Stomach (tissue), 4 donors: ENCODE data around the gene FAM163B.

Experiments used
- EP300 ChIP-seq: sonication (generic); formaldehyde crosslinking; IDR thresholded peaks from one replicate; pipeline ENCODE4 v1.6.1; 2017; ENCODE audit warnings: antibody characterized with exemption
- POLR2A ChIP-seq, 4 donors: fragments of 450-650 bp; IDR thresholded peaks; one replicate each; pipeline ENCODE4 v1.6.1; 2016; ENCODE audit warnings: antibody characterized with exemption in 4 of 4, control low read depth in 2 of 4, mild to moderate bottlenecking in 1 of 4, moderate library complexity in 1 of 4
- TF ChIP-seq, protein P1 (sequence below), 7 experiments: fragments of 450-650 bp in 4 of 7; fragments of 200-600 bp in 3 of 7; sonication (generic) in 3 of 7; IDR thresholded peaks; one replicate each; pipeline ENCODE4 v1.5.1; 2016 to 2019; ENCODE audit warnings: antibody characterized with exemption in 7 of 7, control low read depth in 2 of 7, mild to moderate bottlenecking in 1 of 7

- TF ChIP-seq, protein P1, sequence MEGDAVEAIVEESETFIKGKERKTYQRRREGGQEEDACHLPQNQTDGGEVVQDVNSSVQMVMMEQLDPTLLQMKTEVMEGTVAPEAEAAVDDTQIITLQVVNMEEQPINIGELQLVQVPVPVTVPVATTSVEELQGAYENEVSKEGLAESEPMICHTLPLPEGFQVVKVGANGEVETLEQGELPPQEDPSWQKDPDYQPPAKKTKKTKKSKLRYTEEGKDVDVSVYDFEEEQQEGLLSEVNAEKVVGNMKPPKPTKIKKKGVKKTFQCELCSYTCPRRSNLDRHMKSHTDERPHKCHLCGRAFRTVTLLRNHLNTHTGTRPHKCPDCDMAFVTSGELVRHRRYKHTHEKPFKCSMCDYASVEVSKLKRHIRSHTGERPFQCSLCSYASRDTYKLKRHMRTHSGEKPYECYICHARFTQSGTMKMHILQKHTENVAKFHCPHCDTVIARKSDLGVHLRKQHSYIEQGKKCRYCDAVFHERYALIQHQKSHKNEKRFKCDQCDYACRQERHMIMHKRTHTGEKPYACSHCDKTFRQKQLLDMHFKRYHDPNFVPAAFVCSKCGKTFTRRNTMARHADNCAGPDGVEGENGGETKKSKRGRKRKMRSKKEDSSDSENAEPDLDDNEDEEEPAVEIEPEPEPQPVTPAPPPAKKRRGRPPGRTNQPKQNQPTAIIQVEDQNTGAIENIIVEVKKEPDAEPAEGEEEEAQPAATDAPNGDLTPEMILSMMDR (IDR thresholded peaks at IDR 0.05), result no peak
- TF ChIP-seq POLR2A (IDR thresholded peaks at IDR 0.05), result no peak
- TF ChIP-seq EP300, result no peak
Measured at GRCh38 chr9:133615606-133616188, 6.5 kb upstream of the FAM163B start.
